Brain microvascular endothelial cell (primary cell): ENCODE measurements around the gene COL23A1.
"Not testable (repeated sequence)": the region's sequence is repeated elsewhere in the genome, so short reads cannot be mapped to it uniquely, and the experiment has no call there.

Experiments
- DNase-seq: peaks from one replicate; pipeline ENCODE4 v3.0.0-alpha.2; 2020
- H3K27ac ChIP-seq: fragments of 250-450 bp; sonication (Bioruptor Pico); 2 replicates; pipeline ENCODE4 v1.5.1; 2020; ENCODE audit warnings: mild to moderate bottlenecking, moderate library complexity
- H3K27me3 ChIP-seq: fragments of 250-450 bp; sonication (Bioruptor Pico); replicated peaks from 2 replicates; pipeline ENCODE4 v1.5.1; 2020; ENCODE audit warnings: mild to moderate bottlenecking
- H3K36me3 ChIP-seq: fragments of 250-450 bp; sonication (Bioruptor Pico); replicated peaks from 2 replicates; pipeline ENCODE4 v1.5.1; 2020; ENCODE audit warnings: mild to moderate bottlenecking
- H3K4me3 ChIP-seq: 2 replicates; pipeline ENCODE4 v1.5.1; 2011; ENCODE audit warnings: low read depth, mild to moderate bottlenecking, control low read depth, low read length, moderate library complexity
- CTCF ChIP-seq: IDR thresholded peaks from 2 replicates; pipeline ENCODE4 v1.5.1; 2011; ENCODE audit warnings: low read depth, mild to moderate bottlenecking, moderate library complexity, low read length, control low read depth, inconsistent platforms; ENCODE audit errors: missing control alignments
- in situ Hi-C: cut with HindIII; loops from 2 replicates; pipeline ENCODE4 v1.10.0; 2017; ENCODE audit warnings: low sequenced_read_pairs, low pct_ligation_motif_present

COL23A1 gene

GRCh38 chr5:178307267-178308045 is 282.7 kb downstream of the COL23A1 start:
- no peak for DNase-seq
- Histone ChIP-seq H3K27me3 (no peaks in the 10 kb centered on the region), H3K36me3 (no peaks in the 10 kb centered on the region), H3K27ac (no peak overlapping the region), H3K4me3 (no peak overlapping the region)
- in situ Hi-C loops = no loop called here
- TF ChIP-seq CTCF = no peak

GRCh38 chr5:178306430-178307225 is 283.6 kb downstream of the COL23A1 start:
- Histone ChIP-seq H3K36me3 (no peaks in the 10 kb centered on the region), H3K27me3 (no peaks in the 10 kb centered on the region), H3K27ac (no peak overlapping the region), H3K4me3 (no peak overlapping the region)
- no peak for TF ChIP-seq CTCF
- no peak for DNase-seq
- in situ Hi-C loops = no loop called here

- Histone ChIP-seq H3K27ac (no peak overlapping the region), H3K36me3 (no peaks in the 10 kb centered on the region), H3K27me3 (no peaks in the 10 kb centered on the region), H3K4me3 (no peak overlapping the region)
- DNase-seq = no peak
- no peak for TF ChIP-seq CTCF
- in situ Hi-C loops = no loop called here
These were observed 284.4 kb downstream of the COL23A1 start for GRCh38 chr5:178305801-178306200.

GRCh38 chr5:178304761-178305645 is 285.2 kb downstream of the COL23A1 start:
- Histone ChIP-seq H3K27ac (no peak overlapping the region), H3K36me3 (no peaks in the 10 kb centered on the region), H3K4me3 (no peak overlapping the region), H3K27me3 (no peaks in the 10 kb centered on the region)
- no peak for TF ChIP-seq CTCF
- DNase-seq = no peak
- in situ Hi-C loops = no loop called here

GRCh38 chr5:178304016-178304415 is 286.2 kb downstream of the COL23A1 start:
- no peak overlapping the region for H3K4me3 ChIP-seq
- no peaks in the 10 kb centered on the region for H3K27me3 ChIP-seq
- TF ChIP-seq CTCF = no peak
- no peak overlapping the region for H3K27ac ChIP-seq
- no peaks in the 10 kb centered on the region for H3K36me3 ChIP-seq
- in situ Hi-C loops = no loop called here
- DNase-seq = no peak

- H3K27ac ChIP-seq, H3K36me3 ChIP-seq, DNase-seq, in situ Hi-C loops, H3K27me3 ChIP-seq, H3K4me3 ChIP-seq: not testable (repeated sequence)
These were observed 287.9 kb downstream of the COL23A1 start for GRCh38 chr5:178302321-178302720.
